GM10248 (cell line): ENCODE measurements around the gene MATCAP1.

ENCODE experiments used
- CTCF ChIA-PET: fragments of 300-600 bp; sonication (Branson Sonifier 250); formaldehyde crosslinking; extraction: SDS; loops from one replicate; lab custom pipeline; 2021; ENCODE audit warnings: antibody characterized with exemption; lab: Yijun Ruan, JAX
- POLR2A ChIA-PET: fragments of 350-650 bp; sonication (Branson Sonifier 250); formaldehyde crosslinking; extraction: SDS; loops from one replicate; lab custom pipeline; 2020; ENCODE audit warnings: antibody characterized with exemption; lab: Yijun Ruan, JAX
- DNase-seq: peaks from one replicate; pipeline ENCODE4 v3.0.0; 2012; ENCODE audit errors: extremely low spot score
- TF ChIP-seq, protein P1 (sequence below): IDR thresholded peaks from 2 replicates; pipeline ENCODE4 v1.5.1; 2012; ENCODE audit warnings: mild to moderate bottlenecking, low read depth; ENCODE audit errors: extremely low read depth, missing control alignments, control extremely low read depth

MATCAP1 gene

GRCh38 chr16:67199011-67199807 is 15.4 kb upstream of the MATCAP1 start, which contains the start of gene ELMO3:
Gene ELMO3, plus strand, starts transcription at chr16:67199131. Its CDS starts 196 bp downstream, at chr16:67199327.
- CTCF ChIA-PET, result interaction anchor here (0.7 to 3.0 kb wide), 7 partner anchors 19 to 246 kb away, joined by 3 to 16 read pairs (median 3); partner anchors contain the start of gene TMEM208
- DNase-seq, result no peak
- TF ChIP-seq, protein P1, sequence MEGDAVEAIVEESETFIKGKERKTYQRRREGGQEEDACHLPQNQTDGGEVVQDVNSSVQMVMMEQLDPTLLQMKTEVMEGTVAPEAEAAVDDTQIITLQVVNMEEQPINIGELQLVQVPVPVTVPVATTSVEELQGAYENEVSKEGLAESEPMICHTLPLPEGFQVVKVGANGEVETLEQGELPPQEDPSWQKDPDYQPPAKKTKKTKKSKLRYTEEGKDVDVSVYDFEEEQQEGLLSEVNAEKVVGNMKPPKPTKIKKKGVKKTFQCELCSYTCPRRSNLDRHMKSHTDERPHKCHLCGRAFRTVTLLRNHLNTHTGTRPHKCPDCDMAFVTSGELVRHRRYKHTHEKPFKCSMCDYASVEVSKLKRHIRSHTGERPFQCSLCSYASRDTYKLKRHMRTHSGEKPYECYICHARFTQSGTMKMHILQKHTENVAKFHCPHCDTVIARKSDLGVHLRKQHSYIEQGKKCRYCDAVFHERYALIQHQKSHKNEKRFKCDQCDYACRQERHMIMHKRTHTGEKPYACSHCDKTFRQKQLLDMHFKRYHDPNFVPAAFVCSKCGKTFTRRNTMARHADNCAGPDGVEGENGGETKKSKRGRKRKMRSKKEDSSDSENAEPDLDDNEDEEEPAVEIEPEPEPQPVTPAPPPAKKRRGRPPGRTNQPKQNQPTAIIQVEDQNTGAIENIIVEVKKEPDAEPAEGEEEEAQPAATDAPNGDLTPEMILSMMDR, result no peak
- POLR2A ChIA-PET, result no interaction called here

DNA sequence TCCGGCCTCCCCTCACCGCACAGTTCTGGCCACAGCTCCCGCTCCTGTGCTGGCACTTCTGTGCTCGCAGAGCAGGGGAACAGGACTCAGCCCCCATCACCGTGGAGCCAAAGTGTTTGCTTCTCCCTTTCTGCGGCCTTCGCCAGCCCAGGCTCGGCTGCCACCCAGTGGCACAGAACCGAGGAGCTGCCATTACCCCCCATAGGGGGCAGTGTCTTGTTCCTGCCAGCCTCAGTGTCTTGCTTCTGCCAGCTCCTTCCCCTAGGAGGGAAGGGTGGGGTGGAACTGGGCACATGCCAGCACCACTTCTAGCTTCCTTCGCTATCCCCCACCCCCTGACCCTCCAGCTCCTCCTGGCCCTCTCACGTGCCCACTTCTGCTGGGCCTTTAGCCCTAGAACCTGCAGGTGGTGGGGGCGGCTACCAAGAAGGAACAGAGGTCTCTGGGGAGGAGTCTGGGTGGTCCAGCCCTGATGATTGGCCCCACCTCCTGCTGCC is 14.5 kb upstream of the MATCAP1 start:
- TF ChIP-seq, protein P1, result no peak
- CTCF ChIA-PET, result interaction anchor here (0.7 to 3.0 kb wide), 16 partner anchors 9 to 303 kb away, joined by 3 to 16 read pairs (median 3); partner anchors contain the start of genes NOL3 and TMEM208
- POLR2A ChIA-PET, result interaction anchor here (0.7 kb wide), 1 partner anchor 12 kb away, joined by 4 read pairs; no protein-coding TSS in a partner anchor
- no peak for DNase-seq

- ChIA-PET CTCF (interaction anchor here (0.8 to 3.0 kb wide), 15 partner anchors 10 to 303 kb away, joined by 3 to 16 read pairs (median 3); partner anchors contain the start of genes NOL3 and TMEM208), POLR2A (interaction anchor here (0.7 kb wide), 1 partner anchor 13 kb away, joined by 4 read pairs; no protein-coding TSS in a partner anchor)
- TF ChIP-seq, protein P1, result no peak
- DNase-seq, result no peak
These were observed 13.9 kb upstream of the MATCAP1 start for GRCh38 chr16:67197704-67198103.

- TF ChIP-seq, protein P1, result no peak
- DNase-seq, result no peak
- CTCF ChIA-PET, result interaction anchor here (1.4 to 3.0 kb wide), 5 partner anchors 11 to 244 kb away, joined by 5 to 9 read pairs (median 8); no protein-coding TSS in a partner anchor
- POLR2A ChIA-PET, result no interaction called here
These were observed 13.1 kb upstream of the MATCAP1 start for GRCh38 chr16:67196881-67197280.

- ChIA-PET POLR2A (no interaction called here), CTCF (interaction anchor here (2.0 to 2.6 kb wide), 2 partner anchors 11 to 31 kb away, joined by 8 to 10 read pairs; partner anchors contain the start of gene TMEM208)
- TF ChIP-seq, protein P1, result no peak
- DNase-seq, result no peak
These were observed 11.9 kb upstream of the MATCAP1 start for GRCh38 chr16:67195676-67196075.

- ChIA-PET POLR2A (interaction anchor here (0.5 kb wide), 1 partner anchor 334 kb away, joined by 5 read pairs; no protein-coding TSS in a partner anchor), CTCF (interaction anchor here (1.1 to 2.6 kb wide), 5 partner anchors 9 to 215 kb away, joined by 3 to 10 read pairs (median 4); partner anchors contain the start of gene TMEM208)
- TF ChIP-seq, protein P1, result no peak
- DNase-seq, result no peak
These were observed 10.5 kb upstream of the MATCAP1 start for GRCh38 chr16:67194260-67194659.
